Activated naive CD4-positive, alpha-beta T cell treated with anti-CD3 and anti-CD28 coated beads, Interleukin-2, amount 50 U/mL, for 16 hours (primary cell): Measurements from ENCODE around the gene LEKR1.

Experiments
- DNase-seq: peaks from one replicate; pipeline ENCODE4 v3.0.0-alpha.2; 2020

Gene LEKR1

DNA sequence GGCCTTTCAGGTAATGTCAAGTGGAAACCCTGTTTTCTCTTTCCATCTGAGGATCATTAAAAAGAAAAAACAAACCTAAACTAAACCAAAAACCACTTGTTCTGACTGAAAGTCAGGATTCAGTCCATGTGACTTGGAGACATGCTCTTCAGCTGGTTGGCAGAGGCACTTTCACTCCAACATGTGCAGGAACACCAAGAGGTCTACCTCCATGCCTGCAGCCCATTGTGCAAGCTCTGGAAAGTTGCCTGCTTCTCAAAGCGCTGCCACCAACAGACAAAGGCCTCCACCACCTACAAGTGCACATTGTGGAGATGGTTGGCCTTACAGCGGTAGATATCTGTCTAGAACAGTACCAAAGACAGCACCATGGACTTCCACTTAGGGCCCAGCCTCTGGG, 161.8 kb downstream of the LEKR1 start:
- DNase-seq = no peak

DNA sequence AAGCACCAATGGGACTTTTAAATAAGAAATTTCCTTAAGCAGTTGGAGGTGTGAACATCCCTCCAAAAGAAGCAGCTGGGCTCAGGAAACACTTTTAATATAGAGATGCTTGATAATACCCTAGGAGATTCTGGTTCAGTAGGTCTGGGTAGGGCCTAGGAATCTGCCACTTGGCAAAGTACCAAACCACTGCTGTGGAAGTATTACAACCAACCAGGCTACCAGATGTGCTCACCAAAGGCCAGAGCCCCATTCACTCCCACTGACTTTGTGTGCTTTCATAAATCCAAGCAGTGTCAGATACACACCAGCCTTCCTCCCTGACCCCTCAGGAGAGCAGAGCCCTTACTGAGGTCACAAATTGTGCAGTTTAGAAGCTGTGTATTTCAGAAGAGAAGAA, 171.2 kb downstream of the LEKR1 start:
- DNase-seq = no peak

DNA sequence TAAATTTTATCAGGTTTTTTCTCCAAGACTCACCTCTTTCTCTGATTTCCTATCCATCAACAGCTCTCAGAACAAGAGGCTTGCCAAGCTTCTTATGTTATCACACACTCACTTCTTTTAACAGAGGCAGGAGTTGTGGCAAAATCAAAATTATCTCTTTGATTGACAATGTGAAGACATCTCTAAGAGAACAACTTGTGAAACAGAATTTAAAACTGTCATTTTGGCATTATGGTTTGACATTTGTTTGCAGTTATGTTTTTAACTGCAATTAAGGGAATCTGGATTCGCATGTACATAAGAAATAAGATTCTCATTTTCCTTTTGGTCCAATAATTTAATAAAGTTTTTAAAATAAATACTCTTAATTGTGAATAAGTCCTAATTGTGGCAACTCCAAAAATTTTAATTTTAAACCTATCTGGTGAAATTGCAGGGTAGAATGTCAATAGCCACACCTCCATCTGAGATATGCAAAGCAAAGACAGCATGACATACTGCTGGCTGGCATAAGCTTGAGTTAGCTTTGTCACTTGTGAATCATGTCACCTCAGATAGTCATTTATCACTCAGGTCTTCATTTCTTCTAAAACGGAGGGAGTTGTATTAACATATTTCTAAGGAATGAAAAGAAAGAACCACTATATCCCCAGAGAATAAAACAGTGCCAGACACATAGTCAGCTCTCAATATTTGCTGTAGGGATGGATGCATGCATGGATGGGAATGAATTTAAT, 175.2 kb downstream of the LEKR1 start:
- no peak for DNase-seq

GRCh38 chr3:157021679-157022078, 195.5 kb downstream of the LEKR1 start:
- DNase-seq = no peak

GRCh38 chr3:157023226-157023625, 197.1 kb downstream of the LEKR1 start:
- no peak for DNase-seq

- DNase-seq = no peak
Observed at GRCh38 chr3:157026091-157026490, 199.9 kb downstream of the LEKR1 start.

GRCh38 chr3:157027861-157028745, 201.9 kb downstream of the LEKR1 start:
- no peak for DNase-seq

- no peak for DNase-seq
Observed at GRCh38 chr3:157029365-157029790, 203.2 kb downstream of the LEKR1 start.

DNA sequence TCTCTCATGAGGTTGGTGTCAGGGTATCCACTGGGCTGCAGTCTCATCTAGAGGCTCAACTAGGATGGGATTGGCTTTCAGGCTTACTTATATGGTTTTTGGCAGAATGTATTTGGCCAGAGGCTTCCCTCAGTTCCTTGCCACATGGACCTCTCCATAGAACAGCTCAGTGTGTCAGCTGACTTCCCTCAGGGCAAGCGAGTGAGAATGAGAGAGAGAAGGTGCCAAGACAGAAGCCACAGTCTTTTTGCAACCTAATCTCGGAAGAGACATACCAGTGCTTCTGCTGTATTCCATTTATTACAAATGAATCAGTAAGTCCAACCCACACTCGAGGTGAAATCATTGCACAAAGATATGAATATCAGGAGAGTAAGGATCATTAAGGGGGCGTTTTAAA, 204.6 kb downstream of the LEKR1 start:
- DNase-seq = no peak

GRCh38 chr3:157033001-157033400, 206.8 kb downstream of the LEKR1 start:
- no peak for DNase-seq

GRCh38 chr3:157040456-157040855, 214.3 kb downstream of the LEKR1 start:
- no peak for DNase-seq

- DNase-seq = no peak
Observed at GRCh38 chr3:157042226-157042625, 216.1 kb downstream of the LEKR1 start.

DNA sequence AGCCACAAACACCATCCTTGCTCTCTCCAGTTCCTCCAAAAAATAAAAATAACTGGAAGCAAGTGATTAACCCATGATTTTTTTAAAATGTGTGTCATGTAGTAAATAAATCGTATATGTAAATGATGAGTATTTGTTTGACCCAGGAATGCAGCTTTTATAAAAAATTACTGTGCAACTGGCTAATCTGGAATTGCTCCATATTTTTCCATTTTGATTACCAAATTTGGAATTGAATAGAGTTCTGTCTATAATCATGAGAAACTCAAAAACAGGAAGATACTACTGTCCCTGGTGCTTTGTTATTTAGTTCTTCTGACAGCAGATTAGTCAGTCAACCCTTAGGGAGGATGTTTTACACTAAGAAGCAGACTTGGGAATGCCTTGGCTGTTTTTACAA, 217.6 kb downstream of the LEKR1 start:
- DNase-seq = no peak

DNA sequence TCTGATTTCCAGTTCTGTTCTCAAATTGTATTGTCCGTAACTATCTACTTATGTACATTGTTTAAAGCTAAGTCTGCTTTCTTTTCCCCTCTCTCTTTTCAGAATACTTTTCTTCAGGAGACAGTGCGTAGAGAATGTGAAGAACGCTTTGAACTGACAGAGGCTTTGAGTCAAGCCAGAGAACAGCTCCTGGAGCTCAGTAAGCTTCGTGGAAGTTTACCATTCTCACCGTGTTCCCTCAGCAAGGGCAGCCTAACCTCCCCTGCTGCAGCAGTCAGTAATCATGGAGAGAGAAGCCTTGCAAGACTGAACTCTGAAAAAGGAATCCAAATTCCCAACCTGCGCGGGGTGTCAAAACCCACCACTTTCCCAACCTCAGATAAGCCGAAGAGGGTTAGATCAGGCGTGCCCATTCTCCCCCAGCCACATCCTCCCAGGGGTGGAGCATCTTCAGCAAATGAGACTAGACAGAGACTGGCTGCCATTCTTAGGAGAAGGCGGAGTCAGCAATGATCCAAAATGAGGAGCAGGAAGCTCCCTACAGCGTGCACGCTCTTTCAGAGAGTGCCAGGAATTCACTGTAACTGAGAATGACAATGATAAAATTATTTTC, 219.2 kb downstream of the LEKR1 start:
- DNase-seq = no peak

DNA sequence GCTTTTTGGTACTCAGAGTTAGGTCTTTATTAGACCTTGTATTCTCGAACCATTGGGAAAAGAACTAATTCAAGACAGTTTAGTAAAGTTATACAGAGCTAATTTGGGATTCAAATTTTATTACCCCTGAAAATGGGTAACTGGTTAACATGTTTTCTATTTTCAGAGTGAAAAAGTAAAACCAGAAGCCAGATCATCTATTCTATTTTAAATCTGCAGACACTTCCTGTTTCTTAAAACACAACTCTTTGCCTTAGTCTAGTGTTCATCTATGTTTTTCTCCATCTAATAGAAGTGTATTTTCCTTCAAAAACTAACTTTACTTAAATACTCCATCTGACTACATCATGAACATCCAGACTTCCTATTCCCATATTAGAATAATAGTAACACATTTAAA, 220.4 kb downstream of the LEKR1 start:
- no peak for DNase-seq

GRCh38 chr3:157051055-157051454, 224.9 kb downstream of the LEKR1 start:
- DNase-seq = no peak

- no peak for DNase-seq
Observed at GRCh38 chr3:157051591-157051990, 225.4 kb downstream of the LEKR1 start.

DNA sequence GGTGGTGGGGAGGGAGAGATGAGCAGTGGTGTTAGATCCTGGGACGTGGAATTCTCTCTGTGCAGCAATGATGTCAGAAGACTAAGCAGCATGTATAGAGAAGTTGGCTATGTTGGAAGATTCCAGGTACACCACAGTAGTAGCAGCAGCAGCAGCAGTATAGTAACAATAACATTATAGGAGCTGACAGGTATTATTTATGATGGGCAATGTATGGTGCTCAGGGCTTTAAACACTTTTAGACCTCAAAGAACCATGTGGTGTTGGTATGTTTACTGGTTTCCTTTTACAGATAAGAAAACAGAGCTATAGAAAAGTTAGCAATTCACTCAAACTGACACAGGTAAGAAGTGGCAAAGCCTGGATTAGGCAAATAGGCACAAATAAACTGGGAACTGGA, 229.9 kb downstream of the LEKR1 start:
- no peak for DNase-seq

DNA sequence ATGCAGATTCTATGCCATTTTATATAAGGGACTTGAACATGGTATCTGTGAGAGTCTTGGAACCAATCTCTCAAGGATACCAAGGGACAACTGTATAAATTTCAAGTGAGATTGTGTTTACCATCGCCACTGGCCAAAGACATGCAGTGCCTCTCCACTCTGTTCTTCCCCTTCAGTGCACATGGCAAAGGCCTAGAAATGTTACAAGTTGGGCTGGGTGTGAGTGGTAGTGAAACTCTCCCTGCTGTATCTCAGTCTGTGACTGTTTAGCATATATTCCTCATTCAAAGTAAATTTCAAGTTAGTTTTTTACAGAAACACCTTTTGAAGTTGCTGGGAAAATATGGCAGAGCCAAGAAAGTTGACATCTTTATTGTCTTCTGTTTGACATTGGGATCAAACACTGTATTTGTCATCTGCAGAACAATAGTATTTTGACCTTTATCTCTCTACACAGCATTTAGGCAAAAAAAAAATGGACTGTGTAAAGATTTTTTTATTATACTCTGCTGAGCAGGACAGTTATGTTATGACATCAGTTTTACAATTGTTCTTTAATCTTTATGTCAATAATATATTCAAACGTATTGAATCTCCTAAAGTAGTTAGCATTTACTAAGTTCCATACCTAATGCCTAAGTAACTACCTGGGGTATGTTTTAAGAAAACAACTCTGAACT, 232.4 kb downstream of the LEKR1 start:
- DNase-seq = no peak

DNA sequence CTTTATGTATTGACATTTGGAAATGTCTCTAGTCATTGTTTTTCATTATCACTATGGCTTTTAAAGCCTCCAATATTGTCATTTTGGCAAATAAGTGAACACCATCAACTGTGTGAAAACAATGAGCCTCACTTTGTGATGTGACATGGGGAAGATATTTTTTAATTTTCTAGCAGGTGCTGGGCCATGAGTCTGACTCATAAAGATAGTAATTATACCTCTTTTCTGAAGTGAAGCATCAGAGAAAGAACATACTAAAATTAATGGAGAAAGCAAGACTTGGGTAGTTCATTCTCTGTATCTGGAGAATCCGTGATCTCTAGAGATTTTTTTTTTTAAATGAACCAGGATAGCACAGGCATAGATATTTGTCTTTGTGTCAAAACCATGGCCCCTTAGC, 233.0 kb downstream of the LEKR1 start:
- DNase-seq = no peak

- DNase-seq = no peak
Observed at GRCh38 chr3:157059661-157060060, 233.5 kb downstream of the LEKR1 start.

DNA sequence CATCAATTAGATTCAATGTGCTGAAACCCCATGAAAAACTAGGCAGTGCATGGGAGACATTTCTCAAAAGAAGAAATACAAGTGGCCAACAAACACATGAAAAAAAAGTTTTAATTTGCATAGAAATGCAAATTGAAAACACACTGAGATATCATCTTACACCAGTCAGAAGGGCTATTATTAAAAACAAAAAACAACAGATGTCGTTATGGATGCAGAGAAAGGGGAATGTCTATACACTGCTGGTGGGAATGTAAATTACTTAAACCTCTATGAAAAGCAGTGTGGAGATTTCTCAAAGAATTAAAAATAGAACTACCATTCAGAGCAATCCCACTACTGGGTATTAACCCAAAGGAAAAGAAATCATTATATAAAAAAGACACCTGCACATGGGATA, 235.1 kb downstream of the LEKR1 start:
- no peak for DNase-seq

DNA sequence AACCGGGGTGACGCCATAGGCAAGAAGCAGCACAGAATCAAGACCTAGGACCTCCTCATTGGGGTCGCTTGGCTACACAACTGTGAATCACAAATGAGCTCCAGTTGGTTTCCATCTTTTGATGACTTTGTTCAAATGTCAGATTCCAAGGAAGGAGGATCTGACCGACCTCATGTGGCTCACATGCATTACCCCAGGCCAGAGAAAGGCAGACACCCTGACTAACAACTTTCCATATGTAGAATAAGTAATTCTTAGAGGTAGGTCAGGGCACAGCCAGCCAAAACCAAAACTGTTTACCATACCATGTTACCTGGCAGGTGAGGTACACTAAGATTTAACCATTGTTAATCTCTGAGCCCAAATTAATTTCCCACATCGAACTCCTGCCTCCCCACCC, 237.3 kb downstream of the LEKR1 start:
- DNase-seq = no peak
